Measurements from ENCODE around the gene PNPLA8.

The PNPLA8 gene

GRCh38 chr7:108452707-108453106, 73.2 kb downstream of the PNPLA8 start:
- Histone ChIP-seq H2AFZ (ENCODE audit: low read length) (no peak overlapping the region), H3F3A (ENCODE audit: insufficient read depth, low read length) (no peaks in the 10 kb centered on the region), H3K9me2 (replicated peaks; ENCODE audit: insufficient read depth, low read length) (no peaks in the 10 kb centered on the region), H3K36me3 (replicated peaks; ENCODE audit: insufficient read depth, low read length) (no peaks in the 10 kb centered on the region), H3K27ac (ENCODE audit: low read length) (no peak overlapping the region), H3K79me2 (ENCODE audit: low read length) (no peaks in the 10 kb centered on the region), H3K4me3 (ENCODE audit: low read length) (no peak overlapping the region), H3K4me2 (ENCODE audit: low read depth, low read length) (no peak overlapping the region), H3K9me3 (replicated peaks; ENCODE audit: insufficient read depth, low read length) (no peaks in the 10 kb centered on the region), H4K20me1 (ENCODE audit: insufficient read depth, low read length) (no peaks in the 10 kb centered on the region), H3K9ac (ENCODE audit: low read length) (no peak overlapping the region), H3K27me3 (replicated peaks; ENCODE audit: insufficient read depth, low read length) (peaks cover 24% of the 10 kb centered on the region), H3K4me1 (ENCODE audit: low read length) (no peaks in the 10 kb centered on the region)
- TF ChIP-seq CTCF (IDR thresholded peaks at IDR 0.05; ENCODE audit: low read length): peak; percentile 69
- no peak for TF ChIP-seq EZH2phosphoT487 (IDR thresholded peaks at IDR 0.05; ENCODE audit: low read length)
- no peak for TF ChIP-seq EZH2 (optimal IDR thresholded peaks at IDR 0.05; ENCODE audit: low read depth, low read length)
- DNase-seq: peak; percentile 32

- Histone ChIP-seq H3K27me3 (replicated peaks; ENCODE audit: insufficient read depth, low read length) (peaks cover 21% of the 10 kb centered on the region), H3K9me3 (replicated peaks; ENCODE audit: insufficient read depth, low read length) (no peaks in the 10 kb centered on the region), H3K36me3 (replicated peaks; ENCODE audit: insufficient read depth, low read length) (no peaks in the 10 kb centered on the region), H2AFZ (ENCODE audit: low read length) (no peak overlapping the region), H3K27ac (ENCODE audit: low read length) (no peak overlapping the region), H3K9ac (ENCODE audit: low read length) (no peak overlapping the region), H3F3A (ENCODE audit: insufficient read depth, low read length) (no peaks in the 10 kb centered on the region), H3K9me2 (replicated peaks; ENCODE audit: insufficient read depth, low read length) (no peaks in the 10 kb centered on the region), H3K4me2 (ENCODE audit: low read depth, low read length) (no peak overlapping the region), H4K20me1 (ENCODE audit: insufficient read depth, low read length) (no peaks in the 10 kb centered on the region), H3K4me3 (ENCODE audit: low read length) (no peak overlapping the region), H3K4me1 (ENCODE audit: low read length) (no peaks in the 10 kb centered on the region), H3K79me2 (ENCODE audit: low read length) (no peaks in the 10 kb centered on the region)
- no peak for TF ChIP-seq EZH2 (optimal IDR thresholded peaks at IDR 0.05; ENCODE audit: low read depth, low read length)
- TF ChIP-seq CTCF (IDR thresholded peaks at IDR 0.05; ENCODE audit: low read length): no peak
- no peak for TF ChIP-seq EZH2phosphoT487 (IDR thresholded peaks at IDR 0.05; ENCODE audit: low read length)
- no peak for DNase-seq
These were observed 74.6 kb downstream of the PNPLA8 start for GRCh38 chr7:108451296-108451848.

- Histone ChIP-seq H2AFZ (ENCODE audit: low read length) (no peak overlapping the region), H3K9ac (ENCODE audit: low read length) (no peak overlapping the region), H4K20me1 (ENCODE audit: insufficient read depth, low read length) (no peaks in the 10 kb centered on the region), H3K4me2 (ENCODE audit: low read depth, low read length) (no peak overlapping the region), H3K4me3 (ENCODE audit: low read length) (no peak overlapping the region), H3K4me1 (ENCODE audit: low read length) (no peaks in the 10 kb centered on the region), H3K9me3 (replicated peaks; ENCODE audit: insufficient read depth, low read length) (no peaks in the 10 kb centered on the region), H3K9me2 (replicated peaks; ENCODE audit: insufficient read depth, low read length) (no peaks in the 10 kb centered on the region), H3K79me2 (ENCODE audit: low read length) (no peaks in the 10 kb centered on the region), H3K36me3 (replicated peaks; ENCODE audit: insufficient read depth, low read length) (no peaks in the 10 kb centered on the region), H3K27me3 (replicated peaks; ENCODE audit: insufficient read depth, low read length) (peaks cover 11% of the 10 kb centered on the region), H3F3A (ENCODE audit: insufficient read depth, low read length) (no peaks in the 10 kb centered on the region), H3K27ac (ENCODE audit: low read length) (no peak overlapping the region)
- no peak for DNase-seq
- TF ChIP-seq EZH2 (optimal IDR thresholded peaks at IDR 0.05; ENCODE audit: low read depth, low read length) (no peak), EZH2phosphoT487 (IDR thresholded peaks at IDR 0.05; ENCODE audit: low read length) (no peak), CTCF (IDR thresholded peaks at IDR 0.05; ENCODE audit: low read length) (no peak)
These were observed 75.8 kb downstream of the PNPLA8 start for GRCh38 chr7:108450160-108450559.

Measured in MM.1S (cell line).